Stomach (tissue), 4 donors: ENCODE data around the gene PLCB1.

Source experiments
- CTCF ChIP-seq, 7 experiments: fragments of 450-650 bp in 4 of 7; fragments of 200-600 bp in 3 of 7; sonication (generic) in 3 of 7; IDR thresholded peaks; one replicate each; pipeline ENCODE4 v1.5.1; 2016 to 2019; ENCODE audit warnings: antibody characterized with exemption in 7 of 7, control low read depth in 2 of 7, mild to moderate bottlenecking in 1 of 7
- POLR2AphosphoS5 ChIP-seq, 3 donors: sonication (generic); formaldehyde crosslinking; IDR thresholded peaks; one replicate each; pipeline ENCODE4 v1.6.1; 2016; ENCODE audit warnings: antibody characterized with exemption in 3 of 3

- TF ChIP-seq POLR2AphosphoS5 (IDR thresholded peaks at IDR 0.05): no peak
- TF ChIP-seq CTCF (IDR thresholded peaks at IDR 0.05): no peak
Measured at GRCh38 chr20:8361779-8362178, 229.7 kb downstream of the PLCB1 start.
